GM12891 (cell line): ENCODE data around the gene EXD3.
A peak's percentile ranks its signal among the peaks of the same experiment; 100 is the strongest.

ENCODE experiments used
- DNase-seq: peaks from one replicate; pipeline ENCODE4 v3.0.0; 2011; ENCODE audit warnings: low spot score; ENCODE audit not compliant: insufficient read length
- FAIRE-seq: peaks from 2 replicates; lab custom pipeline; 2011; peaks lifted over from hg19 to GRCh38; lab: Jason Lieb, UNC
- PAX5 ChIP-seq: IDR thresholded peaks from 2 replicates; pipeline ENCODE4 v1.6.1; 2011; ENCODE audit warnings: low read length, moderate library complexity, mild to moderate bottlenecking; ENCODE audit not compliant: insufficient read depth, severe bottlenecking
- POLR2A ChIP-seq: IDR thresholded peaks from 2 replicates; pipeline ENCODE4 v1.6.1; 2011; ENCODE audit warnings: low read depth, low read length, control low read depth
- POLR2AphosphoS5 ChIP-seq: IDR thresholded peaks from 2 replicates; pipeline ENCODE4 v1.6.1; 2011; ENCODE audit warnings: low read depth, low read length, control low read depth
- POU2F2 ChIP-seq: IDR thresholded peaks from 2 replicates; pipeline ENCODE4 v1.6.1; 2011; ENCODE audit warnings: low read depth, mild to moderate bottlenecking, control low read depth, low read length, moderate library complexity
- SPI1 ChIP-seq: IDR thresholded peaks from 2 replicates; pipeline ENCODE4 v1.6.1; 2011; ENCODE audit warnings: low read depth, low read length, control low read depth
- TAF1 ChIP-seq: IDR thresholded peaks from 2 replicates; pipeline ENCODE4 v1.6.1; 2011; ENCODE audit warnings: low read depth, low read length, control low read depth

The EXD3 gene

DNA sequence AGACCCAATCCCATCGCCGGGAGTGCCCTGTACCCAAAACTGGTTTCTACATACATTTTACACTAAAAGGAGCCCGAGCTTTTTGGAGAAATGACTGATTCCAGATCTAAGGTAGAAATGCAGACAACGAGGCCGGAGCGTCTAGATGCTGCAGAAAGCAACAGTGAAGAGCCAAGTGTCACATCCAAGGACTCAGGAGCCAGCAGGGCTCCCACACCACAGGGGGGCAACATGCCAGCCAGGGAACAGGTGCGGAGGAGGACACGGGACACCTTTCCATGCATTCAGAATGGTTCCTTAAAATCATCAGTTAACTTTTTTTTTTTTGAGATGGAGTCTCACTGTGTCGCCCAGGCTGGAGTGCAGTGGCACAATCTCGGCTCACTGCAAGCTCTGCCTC lies 97.8 kb downstream of the EXD3 start:
- FAIRE-seq = no peak

GRCh38 chr9:137323531-137324331 lies 99.2 kb downstream of the EXD3 start:
- no peak for FAIRE-seq
- TF ChIP-seq POLR2A = no peak
- no peak for TF ChIP-seq PAX5
- TF ChIP-seq SPI1 = no peak
- no peak for TF ChIP-seq POU2F2
- no peak for TF ChIP-seq POLR2AphosphoS5
- TF ChIP-seq TAF1 = no peak
- DNase-seq = no peak

More for the DNA sequence above, 97.8 kb downstream of the EXD3 start:
- DNase-seq = no peak
- TF ChIP-seq POU2F2 (no peak), TAF1 (no peak), SPI1 (no peak), PAX5 (no peak), POLR2A (no peak), POLR2AphosphoS5 (no peak)

GRCh38 chr9:137321726-137322361 lies 101.1 kb downstream of the EXD3 start:
- DNase-seq (no peak), FAIRE-seq (no peak)
- TF ChIP-seq POU2F2 (no peak), PAX5 (no peak), SPI1 (no peak), POLR2AphosphoS5 (no peak), TAF1 (no peak), POLR2A (no peak)

DNA sequence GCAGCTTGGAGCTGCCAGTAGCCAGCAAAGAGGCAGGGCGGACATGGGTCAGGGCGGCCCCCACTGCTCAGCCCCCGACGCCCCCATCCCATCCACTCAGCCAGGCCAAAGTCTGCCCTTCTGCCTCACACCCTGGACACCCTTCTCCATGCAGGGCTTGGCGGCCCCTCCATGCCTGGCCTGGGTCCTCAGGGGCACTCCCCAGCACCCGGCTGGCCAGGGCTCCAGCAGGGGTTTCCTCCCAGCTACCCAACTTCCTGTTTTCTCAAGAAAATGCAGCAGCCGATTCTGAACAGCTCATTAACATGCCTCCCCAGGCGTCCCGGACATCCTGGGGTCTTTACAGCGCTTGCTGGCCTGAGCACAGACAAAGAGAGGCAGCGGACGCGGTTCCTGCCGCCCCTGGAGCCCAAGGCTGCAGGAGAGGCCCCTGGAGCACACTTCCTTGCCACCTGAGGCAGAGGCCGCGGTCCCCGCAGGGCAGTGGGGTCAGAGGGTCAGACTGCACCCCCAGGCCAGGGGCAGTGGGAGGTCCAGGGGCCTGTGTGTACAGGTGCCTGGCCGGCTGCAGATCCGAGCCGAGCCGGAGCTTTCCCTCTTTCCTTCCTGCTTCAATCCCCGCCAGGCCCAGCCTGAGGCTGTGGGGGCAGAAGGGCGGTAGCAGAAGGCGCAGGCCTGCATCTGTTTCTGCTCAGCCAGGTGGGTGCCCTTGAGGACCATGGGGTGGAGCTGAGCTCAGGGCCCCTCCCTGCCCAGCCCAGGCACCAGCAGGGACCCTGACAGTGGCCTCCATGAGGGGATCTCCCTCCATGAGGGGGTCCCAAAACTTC lies 102.2 kb downstream of the EXD3 start:
- FAIRE-seq (peak; percentile 45), DNase-seq (peak; percentile 66)
- TF ChIP-seq POLR2A = no peak
- TF ChIP-seq SPI1 = peak; percentile 65

GRCh38 chr9:137319739-137320551 lies 103.0 kb downstream of the EXD3 start:
- no peak for DNase-seq
- TF ChIP-seq PAX5 (no peak), TAF1 (no peak), SPI1 (no peak), POLR2A (no peak), POLR2AphosphoS5 (no peak), POU2F2 (no peak)
- FAIRE-seq = no peak

GRCh38 chr9:137319011-137319738 lies 103.8 kb downstream of the EXD3 start:
- TF ChIP-seq PAX5 (no peak), POLR2A (no peak), TAF1 (no peak), POU2F2 (no peak), SPI1 (no peak), POLR2AphosphoS5 (no peak)
- DNase-seq = peak; percentile 29
- FAIRE-seq = no peak

DNA sequence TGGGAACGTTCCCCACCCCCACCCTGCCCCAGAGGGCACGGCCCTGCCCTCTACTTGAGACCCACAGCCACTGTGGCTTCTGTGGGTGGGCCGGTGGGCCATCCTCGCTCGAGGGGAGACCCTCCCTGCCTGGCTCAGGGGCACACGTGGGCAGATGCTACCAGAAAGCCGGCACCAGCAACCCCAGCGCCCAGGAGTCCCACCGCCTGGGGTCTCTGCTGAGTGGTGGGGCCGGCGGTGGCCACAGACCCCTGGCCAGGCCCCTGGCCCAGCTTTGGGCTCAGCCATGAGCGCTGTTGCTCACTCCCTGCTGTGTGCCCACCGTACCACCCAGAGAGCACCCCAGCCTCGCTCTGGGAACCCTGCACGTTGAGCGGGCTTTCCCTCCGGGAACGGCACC lies 104.4 kb downstream of the EXD3 start:
- DNase-seq (no peak), FAIRE-seq (no peak)
- no peak for TF ChIP-seq POLR2AphosphoS5
- TF ChIP-seq POU2F2 = no peak
- no peak for TF ChIP-seq PAX5
- TF ChIP-seq SPI1 = no peak
- TF ChIP-seq TAF1 = no peak
- TF ChIP-seq POLR2A = no peak

GRCh38 chr9:137317718-137318511 lies 105.0 kb downstream of the EXD3 start:
- DNase-seq (peak; percentile 30), FAIRE-seq (no peak)
- TF ChIP-seq POLR2A = no peak
